ENCODE data around the gene ZBTB24.

- TF ChIP-seq CTCF (IDR thresholded peaks at IDR 0.05): no peak
- TF ChIP-seq EP300 (IDR thresholded peaks at IDR 0.05): no peak
Measured at GRCh38 chr6:109510358-109510757, 27.3 kb upstream of the ZBTB24 start.
